ENCODE data around the gene SPACA9. TPM values are rescaled to one million over a fixed set of nuclear protein-coding genes. Genes with fewer than 3 reads are reported as not detected.
A peak's percentile ranks its signal among the peaks of the same experiment; 100 is the strongest.

The SPACA9 gene
- total RNA-seq, 4 donors from 2014 or later, result 1.00 to 9.0 (median 1.7) TPM

GRCh38 chr9:132873403-132873802 is 5.3 kb upstream of the SPACA9 start:
- in situ Hi-C loops (cut with MboI; ENCODE audit: low pct_ligation_motif_present in 1 of 4, low pct_unique_long_range_greater_than_20kb in 1 of 4, low sequenced_read_pairs in 3 of 4) (no loop called here), intact Hi-C loops (cut with DNase I; ENCODE audit: low total_unique reads) (no loop called here)
- DNase-seq, result no peak
- no peak for TF ChIP-seq POLR2AphosphoS5 (IDR thresholded peaks at IDR 0.05)
- no peak for TF ChIP-seq CTCF (IDR thresholded peaks at IDR 0.05)
- no peak for TF ChIP-seq EP300 (IDR thresholded peaks at IDR 0.05; ENCODE audit: low read depth)
- no peak for TF ChIP-seq POLR2A (IDR thresholded peaks at IDR 0.05)
- H3K4me3 ChIP-seq, result no peak overlapping the region
- 78 to 84% methylated on average over 3 to 7 of the region's 7 CpGs for WGBS, 2 donors (ENCODE audit: low coverage in 1 of 2)
- H3K36me3 ChIP-seq, result no peaks in the 10 kb centered on the region
- peaks cover 0 to 6% (median 5%) of the 10 kb centered on the region in 4 donors for H3K4me1 ChIP-seq
- H3K27ac ChIP-seq, result no peak overlapping the region
- H3K9me3 ChIP-seq, result no peaks in the 10 kb centered on the region
- no peaks in the 10 kb centered on the region for H3K27me3 ChIP-seq

- H3K36me3 ChIP-seq, result no peaks in the 10 kb centered on the region
- WGBS, 2 donors (ENCODE audit: low coverage in 1 of 2), result 85% methylated on average over 1 of the region's 5 CpGs; no CpG with 5 or more reads in 1 of the 2 donors
Measured at GRCh38 chr9:132875159-132875558, 3.5 kb upstream of the SPACA9 start.

GRCh38 chr9:132876849-132877248 is 1.8 kb upstream of the SPACA9 start:
- TF ChIP-seq POLR2A (IDR thresholded peaks at IDR 0.05) (no peak), CTCF (IDR thresholded peaks at IDR 0.05) (no peak), POLR2AphosphoS5 (IDR thresholded peaks at IDR 0.05) (no peak), EP300 (IDR thresholded peaks at IDR 0.05; ENCODE audit: low read depth) (no peak)
- Histone ChIP-seq H3K36me3 (no peaks in the 10 kb centered on the region), H3K4me1 (peaks cover 0 to 16% (median 8%) of the 10 kb centered on the region in 4 donors), H3K27me3 (no peaks in the 10 kb centered on the region), H3K27ac (no peak overlapping the region), H3K9me3 (no peaks in the 10 kb centered on the region), H3K4me3 (no peak overlapping the region)
- WGBS, 2 donors (ENCODE audit: low coverage in 1 of 2), result 85 to 96% methylated on average over 3 of the region's 3 CpGs
- in situ Hi-C loops (cut with MboI; ENCODE audit: low pct_ligation_motif_present in 1 of 4, low pct_unique_long_range_greater_than_20kb in 1 of 4, low sequenced_read_pairs in 3 of 4) (no loop called here), intact Hi-C loops (cut with DNase I; ENCODE audit: low total_unique reads) (no loop called here)
- DNase-seq, result no peak

More at GRCh38 chr9:132875159-132875558, 3.5 kb upstream of the SPACA9 start:
- DNase-seq, result no peak
- TF ChIP-seq POLR2AphosphoS5 (IDR thresholded peaks at IDR 0.05) (no peak), POLR2A (IDR thresholded peaks at IDR 0.05) (no peak), CTCF (IDR thresholded peaks at IDR 0.05) (no peak), EP300 (IDR thresholded peaks at IDR 0.05; ENCODE audit: low read depth) (no peak)
- in situ Hi-C loops (cut with MboI; ENCODE audit: low pct_ligation_motif_present in 1 of 4, low pct_unique_long_range_greater_than_20kb in 1 of 4, low sequenced_read_pairs in 3 of 4) (no loop called here), intact Hi-C loops (cut with DNase I; ENCODE audit: low total_unique reads) (no loop called here)
- Histone ChIP-seq H3K9me3 (no peaks in the 10 kb centered on the region), H3K27me3 (no peaks in the 10 kb centered on the region), H3K4me3 (no peak overlapping the region), H3K27ac (no peak overlapping the region), H3K4me1 (peaks cover 0 to 16% (median 8%) of the 10 kb centered on the region in 4 donors)

GRCh38 chr9:132877458-132877823 is 1.3 kb upstream of the SPACA9 start:
- TF ChIP-seq EP300 (IDR thresholded peaks at IDR 0.05; ENCODE audit: low read depth), result no peak
- TF ChIP-seq POLR2A (IDR thresholded peaks at IDR 0.05), result no peak
- no peak for TF ChIP-seq CTCF (IDR thresholded peaks at IDR 0.05)
- TF ChIP-seq POLR2AphosphoS5 (IDR thresholded peaks at IDR 0.05), result no peak
- H3K9me3 ChIP-seq, result no peaks in the 10 kb centered on the region
- 59% methylated on average over 14 of the region's 14 CpGs; no CpG with 5 or more reads in 1 of the 2 donors for WGBS, 2 donors (ENCODE audit: low coverage in 1 of 2)
- H3K4me3 ChIP-seq, result peak overlapping the region in 3 of 4 donors; percentile 71 to 88 (median 85)
- intact Hi-C loops (cut with DNase I; ENCODE audit: low total_unique reads), result no loop called here
- DNase-seq, result no peak
- no peaks in the 10 kb centered on the region for H3K27me3 ChIP-seq
- H3K36me3 ChIP-seq, result no peaks in the 10 kb centered on the region
- in situ Hi-C loops (cut with MboI; ENCODE audit: low pct_ligation_motif_present in 1 of 4, low pct_unique_long_range_greater_than_20kb in 1 of 4, low sequenced_read_pairs in 3 of 4), result no loop called here
- peaks cover 0 to 16% (median 8%) of the 10 kb centered on the region in 4 donors for H3K4me1 ChIP-seq
- H3K27ac ChIP-seq, result peak overlapping the region in 2 of 4 donors; percentile 80 to 84

All from transverse colon (tissue), 4 donors.